IMR-90 (cell line): Measurements from ENCODE around the gene PRTFDC1. TPM values are rescaled to one million over a fixed set of nuclear protein-coding genes. Genes with fewer than 3 reads are reported as not detected.

Source experiments
- ATAC-seq: fragments of 200-7000 bp; cut with Tn5 transposase; 2 replicates; pipeline ENCODE4 v1.9.1; 2020; ENCODE audit warnings: low read depth, mild to moderate bottlenecking, moderate library complexity
- BruUV-seq: library from RNA; stranded (reverse); fragments of 400-500 nt; replicated peaks from 2 replicates; lab custom pipeline; 2021; lab: Mats Ljungman, UMichigan
- CTCF ChIA-PET: fragments of 300-600 bp; formaldehyde crosslinking; extraction: SDS; loops from one replicate; lab custom pipeline; 2021; ENCODE audit warnings: antibody characterized with exemption; lab: Yijun Ruan, JAX
- POLR2A ChIA-PET: fragments of 300-600 bp; sonication (Branson Sonifier 250); formaldehyde crosslinking; loops from one replicate; lab custom pipeline; 2022; ENCODE audit warnings: antibody characterized with exemption; ENCODE audit not compliant: unreplicated experiment; lab: Charles Lee
- DNase-seq: peaks from one replicate; pipeline ENCODE4 v3.0.0; 2013
- H2AFZ ChIP-seq: replicated peaks from 2 replicates; pipeline ENCODE3; 2013; ENCODE audit warnings: low read length, mild to moderate bottlenecking; ENCODE audit not compliant: poor library complexity
- H2AK5ac ChIP-seq: 2 replicates; pipeline ENCODE4 v1.6.1; 2013; ENCODE audit warnings: low read depth, low read length, inconsistent platforms
- H2AK9ac ChIP-seq: replicated peaks from 2 replicates; pipeline ENCODE3; 2013; ENCODE audit warnings: mild to moderate bottlenecking, low read depth, low read length, moderate library complexity; ENCODE audit not compliant: poor library complexity
- H2BK120ac ChIP-seq: 2 replicates; pipeline ENCODE4 v1.6.1; 2013; ENCODE audit warnings: low read depth, low read length, inconsistent platforms
- H2BK15ac ChIP-seq: 3 replicates; pipeline ENCODE4 v1.6.1; 2013; ENCODE audit warnings: low read depth, low read length, inconsistent platforms
- H2BK20ac ChIP-seq: 2 replicates; pipeline ENCODE4 v1.6.1; 2013; ENCODE audit warnings: low read depth, mild to moderate bottlenecking, inconsistent platforms, low read length, moderate library complexity
- H2BK5ac ChIP-seq: 2 replicates; pipeline ENCODE4 v1.6.1; 2013; ENCODE audit warnings: mild to moderate bottlenecking, low read depth, low read length, inconsistent platforms; ENCODE audit not compliant: poor library complexity, severe bottlenecking
- H3K14ac ChIP-seq: replicated peaks from 2 replicates; pipeline ENCODE4 v1.6.1; 2013; ENCODE audit warnings: low read depth, low read length, inconsistent platforms
- H3K18ac ChIP-seq: 2 replicates; pipeline ENCODE4 v1.6.1; 2013; ENCODE audit warnings: low read depth, low read length, control low read depth
- H3K23ac ChIP-seq: 2 replicates; pipeline ENCODE4 v1.6.1; 2013; ENCODE audit warnings: low read depth, low read length, inconsistent platforms
- H3K27ac ChIP-seq: 2 replicates; pipeline ENCODE4 v1.5.1; 2013; ENCODE audit warnings: mild to moderate bottlenecking, control low read depth, low read length; ENCODE audit not compliant: insufficient read depth
- H3K27me3 ChIP-seq: 2 replicates; pipeline ENCODE4 v1.6.1; 2013; ENCODE audit warnings: low read length; ENCODE audit not compliant: control insufficient read depth, insufficient read depth
- H3K36me3 ChIP-seq: 2 replicates; pipeline ENCODE4 v1.6.1; 2013; ENCODE audit warnings: low read length, mixed read lengths; ENCODE audit not compliant: control insufficient read depth, insufficient read depth
- H3K4ac ChIP-seq: 2 replicates; pipeline ENCODE4 v1.6.1; 2013; ENCODE audit warnings: low read depth, low read length, inconsistent platforms
- H3K4me1 ChIP-seq: 2 replicates; pipeline ENCODE4 v1.6.1; 2013; ENCODE audit warnings: low read length, mixed read lengths; ENCODE audit not compliant: control insufficient read depth, insufficient read depth
- H3K4me2 ChIP-seq: 2 replicates; pipeline ENCODE4 v1.6.1; 2013; ENCODE audit warnings: low read depth, mild to moderate bottlenecking, control low read depth, low read length, moderate library complexity
- H3K4me3 ChIP-seq: 2 replicates; pipeline ENCODE4 v1.5.1; 2013; ENCODE audit warnings: low read depth, mild to moderate bottlenecking, control low read depth, low read length, moderate library complexity; ENCODE audit not compliant: insufficient read depth
- H3K56ac ChIP-seq: 2 replicates; pipeline ENCODE4 v1.6.1; 2013; ENCODE audit warnings: low read length, inconsistent platforms; ENCODE audit not compliant: insufficient read depth; ENCODE audit errors: extremely low read depth
- H3K79me1 ChIP-seq, 2 experiments: 2 replicates each; pipeline ENCODE4 v1.6.1; 2013; ENCODE audit warnings: low read length in 2 of 2, inconsistent platforms in 1 of 2, low read depth in 1 of 2
- H3K9ac ChIP-seq: 2 replicates; pipeline ENCODE4 v1.6.1; 2013; ENCODE audit warnings: low read depth, low read length, control low read depth
- H3K9me1 ChIP-seq: 2 replicates; pipeline ENCODE4 v1.6.1; 2013; ENCODE audit warnings: low read length, inconsistent platforms; ENCODE audit not compliant: insufficient read depth
- H3K9me3 ChIP-seq: 2 replicates; pipeline ENCODE4 v1.6.1; 2013; ENCODE audit warnings: low read length; ENCODE audit not compliant: control insufficient read depth, insufficient read depth
- H4K20me1 ChIP-seq: 2 replicates; pipeline ENCODE4 v1.6.1; 2013; ENCODE audit warnings: low read length, inconsistent platforms; ENCODE audit not compliant: insufficient read depth
- H4K5ac ChIP-seq: 2 replicates; pipeline ENCODE4 v1.6.1; 2013; ENCODE audit warnings: mild to moderate bottlenecking, low read depth, low read length, control low read depth
- H4K8ac ChIP-seq, 2 experiments: 2 replicates each; pipeline ENCODE4 v1.6.1; 2013; ENCODE audit warnings: low read depth in 2 of 2, low read length in 2 of 2, control low read depth in 1 of 2, inconsistent platforms in 1 of 2
- H4K91ac ChIP-seq: 2 replicates; pipeline ENCODE4 v1.6.1; 2013; ENCODE audit warnings: low read depth, low read length, inconsistent platforms; ENCODE audit not compliant: insufficient read depth
- BHLHE40 ChIP-seq: fragments of 150-350 bp; IDR thresholded peaks from 2 replicates; pipeline ENCODE4 v1.6.1; 2016; ENCODE audit warnings: mild to moderate bottlenecking, low read depth, low read length
- CEBPB ChIP-seq: IDR thresholded peaks from 2 replicates; pipeline ENCODE4 v1.6.1; 2012; ENCODE audit warnings: low read depth, low read length, improper control_type of control experiment
- CHD1 ChIP-seq: IDR thresholded peaks from 2 replicates; pipeline ENCODE4 v1.6.1; 2012; ENCODE audit warnings: low read depth, low read length, improper control_type of control experiment
- FOS ChIP-seq: fragments of 150-350 bp; IDR thresholded peaks from 2 replicates; pipeline ENCODE4 v1.6.1; 2016; ENCODE audit warnings: low read depth, low read length
- MAFK ChIP-seq: IDR thresholded peaks from 2 replicates; pipeline ENCODE4 v1.6.1; 2012; ENCODE audit warnings: low read depth, low read length, improper control_type of control experiment
- MAZ ChIP-seq: IDR thresholded peaks from 2 replicates; pipeline ENCODE4 v1.6.1; 2012; ENCODE audit warnings: low read depth, mild to moderate bottlenecking, low read length, improper control_type of control experiment, moderate library complexity, borderline replicate concordance
- MXI1 ChIP-seq: IDR thresholded peaks from 2 replicates; pipeline ENCODE4 v1.6.1; 2012; ENCODE audit warnings: low read depth, mild to moderate bottlenecking, low read length, moderate library complexity, borderline replicate concordance
- NFE2L2 ChIP-seq: fragments of 150-350 bp; IDR thresholded peaks from 2 replicates; pipeline ENCODE4 v1.6.1; 2016; ENCODE audit warnings: low read depth, mild to moderate bottlenecking, low read length
- POLR2A ChIP-seq: IDR thresholded peaks from 2 replicates; pipeline ENCODE4 v1.6.1; 2012; ENCODE audit warnings: mild to moderate bottlenecking, low read depth, low read length
- RAD21 ChIP-seq: IDR thresholded peaks from 2 replicates; pipeline ENCODE4 v1.6.1; 2012; ENCODE audit warnings: low read length, improper control_type of control experiment
- RCOR1 ChIP-seq: IDR thresholded peaks from 2 replicates; pipeline ENCODE4 v1.6.1; 2012; ENCODE audit warnings: mild to moderate bottlenecking, low read length, improper control_type of control experiment; ENCODE audit not compliant: insufficient replicate concordance
- RFX5 ChIP-seq: IDR thresholded peaks from 2 replicates; pipeline ENCODE4 v1.8.0; 2012; ENCODE audit warnings: low read depth, mild to moderate bottlenecking, low read length, moderate library complexity
- SMC3 ChIP-seq: fragments of 150-350 bp; IDR thresholded peaks from 2 replicates; pipeline ENCODE4 v1.6.1; 2016; ENCODE audit warnings: low read depth, mild to moderate bottlenecking, antibody characterized with exemption, low read length, moderate library complexity
- dilution Hi-C: fragments of 300-500 bp; cut with HindIII; formaldehyde crosslinking; loops from one replicate; pipeline ENCODE4 v1.14.3; 2018; ENCODE audit warnings: low sequenced_read_pairs; ENCODE audit not compliant: unreplicated experiment
- in situ Hi-C: fragments of 300-500 bp; cut with MboI; formaldehyde crosslinking; loops from 3 replicates; pipeline ENCODE4 v1.14.3; 2019; ENCODE audit warnings: low sequenced_read_pairs, inconsistent platforms, mixed read lengths
- intact Hi-C: fragments of 100-400 bp; cut with micrococcal nuclease; formaldehyde crosslinking; loops from 2 replicates; pipeline ENCODE4 v1.10.0; 2022
- polyA plus RNA-seq, 3 experiments: library from polyadenylated mRNA; depleted of rRNA; stranded (reverse); fragments of >200 nt; gene quantifications; 2 replicates each; pipeline ENCODE4 v1.2.3, GENCODE V29; 2012; ENCODE audit warnings: low replicate concordance in 1 of 3
- total RNA-seq: library from RNA; depleted of rRNA; stranded (reverse); fragments of >200 nt; gene quantifications from 2 replicates; pipeline ENCODE4 v1.2.3, GENCODE V29; 2012
- TF ChIP-seq, protein P1 (sequence below): fragments of 150-350 bp; IDR thresholded peaks from 2 replicates; pipeline ENCODE4 v1.6.1; 2017; ENCODE audit warnings: mild to moderate bottlenecking, antibody characterized with exemption, low read length, low read depth
- TF ChIP-seq, protein P2 (sequence below): fragments of 150-350 bp; IDR thresholded peaks from 2 replicates; pipeline ENCODE4 v1.6.1; 2016; ENCODE audit warnings: low read depth, mild to moderate bottlenecking, low read length, moderate library complexity, borderline replicate concordance
- TF ChIP-seq, protein P3 (sequence below): conservative IDR thresholded peaks from 2 replicates; pipeline ENCODE4 v1.5.1; 2012; ENCODE audit warnings: mild to moderate bottlenecking, low read depth, low read length, improper control_type of control experiment

Gene PRTFDC1
- total and polyA plus RNA-seq, 2 of the 4 experiments (the other 2 are of a cell fraction) = 12.3 to 17.9 TPM

DNA sequence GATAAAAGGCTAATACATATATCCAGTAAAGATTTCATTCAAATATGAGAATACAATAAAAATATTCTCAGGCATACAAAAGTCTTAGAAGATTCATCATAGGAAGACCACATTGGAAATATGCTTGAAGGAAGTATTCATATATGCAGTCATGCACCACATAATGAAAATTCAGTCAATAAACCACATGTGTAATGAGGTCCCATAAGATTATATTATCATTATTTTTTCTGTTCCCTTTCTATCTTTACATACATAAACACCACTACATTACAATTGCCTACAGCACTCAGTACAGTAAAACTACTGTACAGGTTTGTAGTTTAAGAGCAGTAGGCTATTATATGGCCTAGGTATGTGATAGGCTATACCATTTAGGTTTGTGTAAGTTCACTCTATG lies 111.6 kb downstream of the PRTFDC1 start:
- H2AK5ac ChIP-seq = no peak overlapping the region
- no peak overlapping the region for H3K56ac ChIP-seq
- H4K8ac ChIP-seq = no peak overlapping the region
- no peaks in the 10 kb centered on the region for H3K27me3 ChIP-seq
- no peak overlapping the region for H4K5ac ChIP-seq
- BruUV-seq = no TSS peak
- ATAC-seq (no peak), DNase-seq (no peak)
- H2AFZ ChIP-seq = no peak overlapping the region
- TF ChIP-seq, protein P1, sequence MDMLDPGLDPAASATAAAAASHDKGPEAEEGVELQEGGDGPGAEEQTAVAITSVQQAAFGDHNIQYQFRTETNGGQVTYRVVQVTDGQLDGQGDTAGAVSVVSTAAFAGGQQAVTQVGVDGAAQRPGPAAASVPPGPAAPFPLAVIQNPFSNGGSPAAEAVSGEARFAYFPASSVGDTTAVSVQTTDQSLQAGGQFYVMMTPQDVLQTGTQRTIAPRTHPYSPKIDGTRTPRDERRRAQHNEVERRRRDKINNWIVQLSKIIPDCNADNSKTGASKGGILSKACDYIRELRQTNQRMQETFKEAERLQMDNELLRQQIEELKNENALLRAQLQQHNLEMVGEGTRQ = no peak
- TF ChIP-seq SMC3 (no peak), CEBPB (no peak), MAFK (no peak), MAZ (no peak), RCOR1 (no peak), FOS (no peak), POLR2A (no peak), MXI1 (no peak), CHD1 (no peak), NFE2L2 (no peak), RAD21 (no peak), RFX5 (no peak), BHLHE40 (no peak)
- TF ChIP-seq, protein P2, sequence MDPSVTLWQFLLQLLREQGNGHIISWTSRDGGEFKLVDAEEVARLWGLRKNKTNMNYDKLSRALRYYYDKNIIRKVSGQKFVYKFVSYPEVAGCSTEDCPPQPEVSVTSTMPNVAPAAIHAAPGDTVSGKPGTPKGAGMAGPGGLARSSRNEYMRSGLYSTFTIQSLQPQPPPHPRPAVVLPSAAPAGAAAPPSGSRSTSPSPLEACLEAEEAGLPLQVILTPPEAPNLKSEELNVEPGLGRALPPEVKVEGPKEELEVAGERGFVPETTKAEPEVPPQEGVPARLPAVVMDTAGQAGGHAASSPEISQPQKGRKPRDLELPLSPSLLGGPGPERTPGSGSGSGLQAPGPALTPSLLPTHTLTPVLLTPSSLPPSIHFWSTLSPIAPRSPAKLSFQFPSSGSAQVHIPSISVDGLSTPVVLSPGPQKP = no peak
- TF ChIP-seq, protein P3, sequence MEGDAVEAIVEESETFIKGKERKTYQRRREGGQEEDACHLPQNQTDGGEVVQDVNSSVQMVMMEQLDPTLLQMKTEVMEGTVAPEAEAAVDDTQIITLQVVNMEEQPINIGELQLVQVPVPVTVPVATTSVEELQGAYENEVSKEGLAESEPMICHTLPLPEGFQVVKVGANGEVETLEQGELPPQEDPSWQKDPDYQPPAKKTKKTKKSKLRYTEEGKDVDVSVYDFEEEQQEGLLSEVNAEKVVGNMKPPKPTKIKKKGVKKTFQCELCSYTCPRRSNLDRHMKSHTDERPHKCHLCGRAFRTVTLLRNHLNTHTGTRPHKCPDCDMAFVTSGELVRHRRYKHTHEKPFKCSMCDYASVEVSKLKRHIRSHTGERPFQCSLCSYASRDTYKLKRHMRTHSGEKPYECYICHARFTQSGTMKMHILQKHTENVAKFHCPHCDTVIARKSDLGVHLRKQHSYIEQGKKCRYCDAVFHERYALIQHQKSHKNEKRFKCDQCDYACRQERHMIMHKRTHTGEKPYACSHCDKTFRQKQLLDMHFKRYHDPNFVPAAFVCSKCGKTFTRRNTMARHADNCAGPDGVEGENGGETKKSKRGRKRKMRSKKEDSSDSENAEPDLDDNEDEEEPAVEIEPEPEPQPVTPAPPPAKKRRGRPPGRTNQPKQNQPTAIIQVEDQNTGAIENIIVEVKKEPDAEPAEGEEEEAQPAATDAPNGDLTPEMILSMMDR = no peak
- no peak overlapping the region for H2BK5ac ChIP-seq
- POLR2A ChIA-PET = no interaction called here
- H3K4me2 ChIP-seq = no peak overlapping the region
- H3K36me3 ChIP-seq = no peaks in the 10 kb centered on the region
- H3K79me1 ChIP-seq = no peaks in the 10 kb centered on the region
- H3K9me3 ChIP-seq = no peaks in the 10 kb centered on the region
- H2BK120ac ChIP-seq = no peak overlapping the region
- H3K4ac ChIP-seq = no peak overlapping the region
- no peak overlapping the region for H4K91ac ChIP-seq
- dilution Hi-C loops (no loop called here), in situ Hi-C loops (no loop called here), intact Hi-C loops (no loop called here)
- no peak overlapping the region for H3K27ac ChIP-seq
- H3K18ac ChIP-seq = no peak overlapping the region
- H3K14ac ChIP-seq = no peak overlapping the region
- no peak overlapping the region for H3K23ac ChIP-seq
- CTCF ChIA-PET = no interaction called here
- no peak overlapping the region for H2BK15ac ChIP-seq
- H3K9me1 ChIP-seq = no peaks in the 10 kb centered on the region
- H3K4me1 ChIP-seq = no peaks in the 10 kb centered on the region
- H3K4me3 ChIP-seq = no peak overlapping the region
- no peak overlapping the region for H3K9ac ChIP-seq
- no peaks in the 10 kb centered on the region for H4K20me1 ChIP-seq
- H2BK20ac ChIP-seq = no peak overlapping the region
- no peak overlapping the region for H2AK9ac ChIP-seq
